NCI-H1092 (cell line): Measurements from ENCODE around the gene VARS2.

ENCODE experiments used
- DNase-seq: peaks from one replicate; lab custom pipeline; 2025; lab: John Stamatoyannopoulos, UW

Gene VARS2

GRCh38 chr6:30884521-30885480, 29.2 kb upstream of the VARS2 start:
- DNase-seq = no peak

- DNase-seq = no peak
Measured at GRCh38 chr6:30885481-30885998, 28.5 kb upstream of the VARS2 start.

- DNase-seq = no peak
Measured at GRCh38 chr6:30885999-30886896, 27.8 kb upstream of the VARS2 start.

- DNase-seq = no peak
Measured at GRCh38 chr6:30886897-30887255, 27.2 kb upstream of the VARS2 start.

- DNase-seq = no peak
Measured at GRCh38 chr6:30887901-30888815, 25.9 kb upstream of the VARS2 start.

- DNase-seq = no peak
Measured at GRCh38 chr6:30888816-30889495, 25.1 kb upstream of the VARS2 start.

- no peak for DNase-seq
Measured at GRCh38 chr6:30889496-30889885, 24.5 kb upstream of the VARS2 start.

GRCh38 chr6:30889921-30890645, 24.0 kb upstream of the VARS2 start:
- no peak for DNase-seq

- no peak for DNase-seq
Measured at GRCh38 chr6:30890646-30891449, 23.2 kb upstream of the VARS2 start.

GRCh38 chr6:30891450-30891723, 22.7 kb upstream of the VARS2 start:
- no peak for DNase-seq

GRCh38 chr6:30891816-30892538, 22.1 kb upstream of the VARS2 start:
- DNase-seq = no peak

- DNase-seq = no peak
Measured at GRCh38 chr6:30893001-30893591, 20.9 kb upstream of the VARS2 start.

- DNase-seq = no peak
Measured at GRCh38 chr6:30893666-30894065, 20.4 kb upstream of the VARS2 start.

- no peak for DNase-seq
Measured at GRCh38 chr6:30894381-30894780, 19.7 kb upstream of the VARS2 start.

- DNase-seq = no peak
Measured at GRCh38 chr6:30894935-30895334, 19.1 kb upstream of the VARS2 start.

- DNase-seq = no peak
Measured at GRCh38 chr6:30895343-30895742, 18.7 kb upstream of the VARS2 start.

- no peak for DNase-seq
Measured at GRCh38 chr6:30896541-30896940, 17.5 kb upstream of the VARS2 start.

GRCh38 chr6:30897882-30898281, 16.2 kb upstream of the VARS2 start:
- no peak for DNase-seq
